ENCODE results near the gene COPS6. TPM values are rescaled to one million over a fixed set of nuclear protein-coding genes. Genes with fewer than 3 reads are reported as not detected.

The COPS6 gene
- polyA plus RNA-seq, 4 donors, result 76.7 to 92.0 (median 85.6) TPM

- 33 to 55% (median 44%) methylated on average over 1 of the region's 1 CpG for WGBS, 3 donors
- H3K4me3 ChIP-seq (ENCODE audit: low read depth in 1 of 3, low read length in 3 of 3), result peak overlapping the region in 1 of 3 donors; percentile 68
- FAIRE-seq, result no peak
These were observed 31.9 kb downstream of the COPS6 start for GRCh38 chr7:100120733-100121036.

GRCh38 chr7:100122067-100122466 lies 33.3 kb downstream of the COPS6 start:
- DNase-seq (peak in 1 of 2 donors; percentile 62), FAIRE-seq (no peak)
- no peaks in the 10 kb centered on the region for H3K9me3 ChIP-seq (ENCODE audit: control insufficient read depth in 2 of 2, insufficient read depth in 1 of 2, low read depth in 1 of 2, low read length in 1 of 2)
- WGBS, 3 donors, result 13 to 66% (median 34%) methylated on average over 12 to 13 of the region's 13 CpGs
- no peak overlapping the region for H3K4me3 ChIP-seq (ENCODE audit: low read depth in 1 of 3, low read length in 3 of 3)
- H3K36me3 ChIP-seq (ENCODE audit: control insufficient read depth in 3 of 3, insufficient read depth in 2 of 3, low read depth in 1 of 3, low read length in 3 of 3), result peaks cover 0 to 5% (median 0%) of the 10 kb centered on the region in 3 donors
- H3K27me3 ChIP-seq (ENCODE audit: control insufficient read depth in 3 of 3, insufficient read depth in 3 of 3, low read length in 3 of 3), result no peaks in the 10 kb centered on the region
- H3K27ac ChIP-seq (ENCODE audit: low read depth in 1 of 3, low read length in 2 of 3), result no peak overlapping the region
- peaks cover 5 to 35% (median 6%) of the 10 kb centered on the region in 3 donors for H3K4me1 ChIP-seq (ENCODE audit: control insufficient read depth in 3 of 3, insufficient read depth in 2 of 3, low read depth in 1 of 3, low read length in 2 of 3)

More at GRCh38 chr7:100120733-100121036, 31.9 kb downstream of the COPS6 start:
- no peak for DNase-seq
- H3K27me3 ChIP-seq (ENCODE audit: control insufficient read depth in 3 of 3, insufficient read depth in 3 of 3, low read length in 3 of 3), result no peaks in the 10 kb centered on the region
- H3K36me3 ChIP-seq (ENCODE audit: control insufficient read depth in 3 of 3, insufficient read depth in 2 of 3, low read depth in 1 of 3, low read length in 3 of 3), result peaks cover 0 to 5% (median 0%) of the 10 kb centered on the region in 3 donors
- no peaks in the 10 kb centered on the region for H3K9me3 ChIP-seq (ENCODE audit: control insufficient read depth in 2 of 2, insufficient read depth in 1 of 2, low read depth in 1 of 2, low read length in 1 of 2)
- H3K27ac ChIP-seq (ENCODE audit: low read depth in 1 of 3, low read length in 2 of 3), result peak overlapping the region in 2 of 3 donors; percentile 25 to 91
- peaks cover 5 to 30% (median 6%) of the 10 kb centered on the region in 3 donors for H3K4me1 ChIP-seq (ENCODE audit: control insufficient read depth in 3 of 3, insufficient read depth in 2 of 3, low read depth in 1 of 3, low read length in 2 of 3)

GRCh38 chr7:100122568-100122967 lies 33.8 kb downstream of the COPS6 start:
- WGBS, 3 donors, result 92 to 100% (median 96%) methylated on average over 1 of the region's 1 CpG
- Histone ChIP-seq H3K27me3 (ENCODE audit: control insufficient read depth in 3 of 3, insufficient read depth in 3 of 3, low read length in 3 of 3) (no peaks in the 10 kb centered on the region), H3K4me3 (ENCODE audit: low read depth in 1 of 3, low read length in 3 of 3) (no peak overlapping the region), H3K9me3 (ENCODE audit: control insufficient read depth in 2 of 2, insufficient read depth in 1 of 2, low read depth in 1 of 2, low read length in 1 of 2) (no peaks in the 10 kb centered on the region), H3K36me3 (ENCODE audit: control insufficient read depth in 3 of 3, insufficient read depth in 2 of 3, low read depth in 1 of 3, low read length in 3 of 3) (peaks cover 0 to 5% (median 0%) of the 10 kb centered on the region in 3 donors), H3K4me1 (ENCODE audit: control insufficient read depth in 3 of 3, insufficient read depth in 2 of 3, low read depth in 1 of 3, low read length in 2 of 3) (peaks cover 5 to 35% (median 6%) of the 10 kb centered on the region in 3 donors), H3K27ac (ENCODE audit: low read depth in 1 of 3, low read length in 2 of 3) (no peak overlapping the region)
- FAIRE-seq (no peak), DNase-seq (no peak)

- no peak overlapping the region for H3K4me3 ChIP-seq (ENCODE audit: low read depth in 1 of 3, low read length in 3 of 3)
- WGBS, 3 donors, result 61 to 72% (median 69%) methylated on average over 4 of the region's 4 CpGs
- DNase-seq (peak; percentile 39 to 70), FAIRE-seq (no peak)
- H3K27ac ChIP-seq (ENCODE audit: low read depth in 1 of 3, low read length in 2 of 3), result peak overlapping the region; percentile 17 to 97 (median 64)
- peaks cover 5 to 36% (median 6%) of the 10 kb centered on the region in 3 donors for H3K4me1 ChIP-seq (ENCODE audit: control insufficient read depth in 3 of 3, insufficient read depth in 2 of 3, low read depth in 1 of 3, low read length in 2 of 3)
- no peaks in the 10 kb centered on the region for H3K27me3 ChIP-seq (ENCODE audit: control insufficient read depth in 3 of 3, insufficient read depth in 3 of 3, low read length in 3 of 3)
- no peaks in the 10 kb centered on the region for H3K9me3 ChIP-seq (ENCODE audit: control insufficient read depth in 2 of 2, insufficient read depth in 1 of 2, low read depth in 1 of 2, low read length in 1 of 2)
- H3K36me3 ChIP-seq (ENCODE audit: control insufficient read depth in 3 of 3, insufficient read depth in 2 of 3, low read depth in 1 of 3, low read length in 3 of 3), result peaks cover 0 to 5% (median 0%) of the 10 kb centered on the region in 3 donors
These were observed 35.8 kb downstream of the COPS6 start for GRCh38 chr7:100124301-100125230.

- H3K4me1 ChIP-seq (ENCODE audit: control insufficient read depth in 3 of 3, insufficient read depth in 2 of 3, low read depth in 1 of 3, low read length in 2 of 3), result peaks cover 3 to 30% (median 5%) of the 10 kb centered on the region in 3 donors
- no peak for FAIRE-seq
- H3K9me3 ChIP-seq (ENCODE audit: control insufficient read depth in 2 of 2, insufficient read depth in 1 of 2, low read depth in 1 of 2, low read length in 1 of 2), result no peaks in the 10 kb centered on the region
- WGBS, 3 donors, result 5 to 10% (median 6%) methylated on average over 28 to 29 of the region's 29 CpGs
- peaks cover 0 to 5% (median 0%) of the 10 kb centered on the region in 3 donors for H3K36me3 ChIP-seq (ENCODE audit: control insufficient read depth in 3 of 3, insufficient read depth in 2 of 3, low read depth in 1 of 3, low read length in 3 of 3)
- no peaks in the 10 kb centered on the region for H3K27me3 ChIP-seq (ENCODE audit: control insufficient read depth in 3 of 3, insufficient read depth in 3 of 3, low read length in 3 of 3)
- H3K27ac ChIP-seq (ENCODE audit: low read depth in 1 of 3, low read length in 2 of 3), result peak overlapping the region; percentile 94 to 97 (median 95)
- DNase-seq, result no peak
- peak overlapping the region; percentile 60 to 94 (median 81) for H3K4me3 ChIP-seq (ENCODE audit: low read depth in 1 of 3, low read length in 3 of 3)
These were observed 37.6 kb downstream of the COPS6 start for GRCh38 chr7:100126239-100126930.

- Histone ChIP-seq H3K4me1 (ENCODE audit: control insufficient read depth in 3 of 3, insufficient read depth in 2 of 3, low read depth in 1 of 3, low read length in 2 of 3) (peaks cover 3 to 30% (median 5%) of the 10 kb centered on the region in 3 donors), H3K27me3 (ENCODE audit: control insufficient read depth in 3 of 3, insufficient read depth in 3 of 3, low read length in 3 of 3) (no peaks in the 10 kb centered on the region), H3K4me3 (ENCODE audit: low read depth in 1 of 3, low read length in 3 of 3) (peak within 1 kb of the TSS; percentile 60 to 94 (median 81)), H3K27ac (ENCODE audit: low read depth in 1 of 3, low read length in 2 of 3) (peak within 1 kb of the TSS; percentile 94 to 97 (median 95)), H3K36me3 (ENCODE audit: control insufficient read depth in 3 of 3, insufficient read depth in 2 of 3, low read depth in 1 of 3, low read length in 3 of 3) (peaks cover 0 to 2% (median 0%) of the 10 kb centered on the region in 3 donors), H3K9me3 (ENCODE audit: control insufficient read depth in 2 of 2, insufficient read depth in 1 of 2, low read depth in 1 of 2, low read length in 1 of 2) (no peaks in the 10 kb centered on the region)
- FAIRE-seq, result no peak
- peak; percentile 93 to 97 for DNase-seq
- 0 to 1% (median 0%) methylated on average over 54 to 85 of the region's 85 CpGs for WGBS, 3 donors
These were observed 38.4 kb downstream of the COPS6 start, which contains the start of gene MBLAC1 for GRCh38 chr7:100126931-100127865. Gene MBLAC1 (plus strand): TSS chr7:100126967. CDS start chr7:100127396, 429 bp downstream.

GRCh38 chr7:100127866-100128636 lies 39.3 kb downstream of the COPS6 start:
- Histone ChIP-seq H3K27me3 (ENCODE audit: control insufficient read depth in 3 of 3, insufficient read depth in 3 of 3, low read length in 3 of 3) (no peaks in the 10 kb centered on the region), H3K4me3 (ENCODE audit: low read depth in 1 of 3, low read length in 3 of 3) (peak overlapping the region; percentile 60 to 94 (median 81)), H3K4me1 (ENCODE audit: control insufficient read depth in 3 of 3, insufficient read depth in 2 of 3, low read depth in 1 of 3, low read length in 2 of 3) (peaks cover 5 to 30% (median 5%) of the 10 kb centered on the region in 3 donors), H3K27ac (ENCODE audit: low read depth in 1 of 3, low read length in 2 of 3) (peak overlapping the region; percentile 94 to 97 (median 95)), H3K9me3 (ENCODE audit: control insufficient read depth in 2 of 2, insufficient read depth in 1 of 2, low read depth in 1 of 2, low read length in 1 of 2) (no peaks in the 10 kb centered on the region), H3K36me3 (ENCODE audit: control insufficient read depth in 3 of 3, insufficient read depth in 2 of 3, low read depth in 1 of 3, low read length in 3 of 3) (no peaks in the 10 kb centered on the region)
- 1 to 3% (median 3%) methylated on average over 19 to 37 of the region's 37 CpGs for WGBS, 3 donors
- DNase-seq (peak; percentile 24 to 57), FAIRE-seq (no peak)

Measured in small intestine (tissue), 7 donors.